A673 (cell line): ENCODE data around the gene AUH.

Source experiments
- CTCF ChIP-seq: fragments of 300-800, 200-600 bp; sonication (generic); conservative IDR thresholded peaks from 2 replicates; pipeline ENCODE4 v1.5.1; 2017; ENCODE audit warnings: low read depth, mild to moderate bottlenecking, antibody characterized with exemption, low read length, moderate library complexity, mixed read lengths
- EZH2 ChIP-seq: fragments of 200-600 bp; sonication (generic); IDR thresholded peaks from 2 replicates; pipeline ENCODE4 v1.6.1; 2017; ENCODE audit warnings: borderline replicate concordance, low read depth, mild to moderate bottlenecking, mixed read lengths, antibody characterized with exemption, low read length; ENCODE audit not compliant: poor library complexity, severe bottlenecking

- TF ChIP-seq CTCF (no peak), EZH2 (no peak)
Observed at GRCh38 chr9:91174772-91175171, 186.9 kb downstream of the AUH start.
